ENCODE measurements around the gene ADRA1B. TPM values are rescaled to one million over a fixed set of nuclear protein-coding genes. Genes with fewer than 3 reads are reported as not detected.

Gene ADRA1B
- total RNA-seq, 1 experiment from 2014 or later = not detected

GRCh38 chr5:159884917-159885620 is 31.2 kb upstream of the ADRA1B start:
- H3K79me2 ChIP-seq (ENCODE audit: insufficient read depth, low read length) = no peaks in the 10 kb centered on the region
- Mint-ChIP-seq H3K4me1 (no peaks in the 10 kb centered on the region), H3K27ac (no peak overlapping the region), H3K9me3 (no peaks in the 10 kb centered on the region), H3K36me3 (ENCODE audit: insufficient read depth in 1 of 3, low read depth in 3 of 3) (no peaks in the 10 kb centered on the region), H3K27me3 (ENCODE audit: low read depth) (peaks cover 4% of the 10 kb centered on the region), H3K4me3 (no peak overlapping the region)
- H3K9ac ChIP-seq (ENCODE audit: extremely low read depth, insufficient read length, low read length) = no peak overlapping the region
- H3K23ac ChIP-seq (ENCODE audit: insufficient read length, low read depth, low read length) = no peak overlapping the region
- H2BK5ac ChIP-seq (ENCODE audit: insufficient read length, low read length) = no peak overlapping the region
- no peak overlapping the region for H2AK5ac ChIP-seq (ENCODE audit: insufficient read length, low read length)
- H4K5ac ChIP-seq (ENCODE audit: insufficient read length, low read depth, low read length) = no peak overlapping the region
- H2AFZ ChIP-seq (ENCODE audit: low read length) = no peak overlapping the region
- H3K18ac ChIP-seq (ENCODE audit: insufficient read length, low read depth, low read length) = no peak overlapping the region
- H3K27ac ChIP-seq (ENCODE audit: insufficient read length, low read depth, low read length) = no peak overlapping the region
- no peak overlapping the region for H2BK20ac ChIP-seq (ENCODE audit: low read depth, low read length, poor library complexity, severe bottlenecking)
- H3K23me2 ChIP-seq (ENCODE audit: insufficient read length, low read depth, low read length, poor library complexity, severe bottlenecking) = no peaks in the 10 kb centered on the region
- no peak overlapping the region for H3K14ac ChIP-seq (ENCODE audit: insufficient read depth, low read length)
- no peaks in the 10 kb centered on the region for H4K20me1 ChIP-seq (ENCODE audit: control insufficient read depth, insufficient read depth, insufficient read length)
- no peak overlapping the region for H3K4ac ChIP-seq (ENCODE audit: low read depth, low read length)
- no peaks in the 10 kb centered on the region for H3K79me1 ChIP-seq (ENCODE audit: insufficient read depth, low read depth, low read length, poor library complexity, severe bottlenecking)
- no peak overlapping the region for H3K4me2 ChIP-seq (ENCODE audit: insufficient read depth, insufficient read length, low read length)
- H3K4me1 ChIP-seq (ENCODE audit: insufficient read depth, low read length) = no peaks in the 10 kb centered on the region
- no peaks in the 10 kb centered on the region for H3K9me3 ChIP-seq (ENCODE audit: control insufficient read depth, low read depth, low read length)
- H3K27me3 ChIP-seq (ENCODE audit: insufficient read depth, low read length) = no peaks in the 10 kb centered on the region
- no peak overlapping the region for H4K8ac ChIP-seq (replicated peaks; ENCODE audit: insufficient read length, low read depth, low read length)
- H2BK120ac ChIP-seq (ENCODE audit: low read depth, low read length, poor library complexity, severe bottlenecking) = no peak overlapping the region
- H4K91ac ChIP-seq (ENCODE audit: insufficient read length, low read depth, low read length) = no peak overlapping the region
- no peak overlapping the region for H3K56ac ChIP-seq (ENCODE audit: insufficient read length, low read depth, low read length)
- H2BK12ac ChIP-seq (ENCODE audit: insufficient read length, low read depth, low read length) = no peak overlapping the region
- TF ChIP-seq, protein P1, sequence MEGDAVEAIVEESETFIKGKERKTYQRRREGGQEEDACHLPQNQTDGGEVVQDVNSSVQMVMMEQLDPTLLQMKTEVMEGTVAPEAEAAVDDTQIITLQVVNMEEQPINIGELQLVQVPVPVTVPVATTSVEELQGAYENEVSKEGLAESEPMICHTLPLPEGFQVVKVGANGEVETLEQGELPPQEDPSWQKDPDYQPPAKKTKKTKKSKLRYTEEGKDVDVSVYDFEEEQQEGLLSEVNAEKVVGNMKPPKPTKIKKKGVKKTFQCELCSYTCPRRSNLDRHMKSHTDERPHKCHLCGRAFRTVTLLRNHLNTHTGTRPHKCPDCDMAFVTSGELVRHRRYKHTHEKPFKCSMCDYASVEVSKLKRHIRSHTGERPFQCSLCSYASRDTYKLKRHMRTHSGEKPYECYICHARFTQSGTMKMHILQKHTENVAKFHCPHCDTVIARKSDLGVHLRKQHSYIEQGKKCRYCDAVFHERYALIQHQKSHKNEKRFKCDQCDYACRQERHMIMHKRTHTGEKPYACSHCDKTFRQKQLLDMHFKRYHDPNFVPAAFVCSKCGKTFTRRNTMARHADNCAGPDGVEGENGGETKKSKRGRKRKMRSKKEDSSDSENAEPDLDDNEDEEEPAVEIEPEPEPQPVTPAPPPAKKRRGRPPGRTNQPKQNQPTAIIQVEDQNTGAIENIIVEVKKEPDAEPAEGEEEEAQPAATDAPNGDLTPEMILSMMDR (conservative IDR thresholded peaks at IDR 0.05) = no peak
- no peak overlapping the region for H3T11ph ChIP-seq (ENCODE audit: low read length)
- no peak for DNase-seq
- H2BK15ac ChIP-seq (ENCODE audit: low read depth, low read length) = no peak overlapping the region
